HG02571 (cell line): ENCODE data around the gene PHF14.

Experiments used
- ATAC-seq: cut with Tn5 transposase; IDR thresholded peaks from one replicate; pipeline ENCODE4 v1.9.1; 2021; ENCODE audit warnings: mild to moderate bottlenecking, moderate library complexity; ENCODE audit not compliant: unreplicated experiment

PHF14 gene

GRCh38 chr7:11104578-11104977, 130.9 kb downstream of the PHF14 start:
- ATAC-seq, result no peak

GRCh38 chr7:11109659-11110058, 136.0 kb downstream of the PHF14 start:
- ATAC-seq, result no peak

- peak; percentile 76 for ATAC-seq
Measured at GRCh38 chr7:11120068-11120664, 146.5 kb downstream of the PHF14 start.

- ATAC-seq, result no peak
Measured at GRCh38 chr7:11120675-11121220, 147.1 kb downstream of the PHF14 start.

GRCh38 chr7:11124856-11125559, 151.3 kb downstream of the PHF14 start:
- ATAC-seq, result no peak

- ATAC-seq, result no peak
Measured at GRCh38 chr7:11127114-11127785, 153.6 kb downstream of the PHF14 start.

- ATAC-seq, result no peak
Measured at GRCh38 chr7:11127988-11128387, 154.3 kb downstream of the PHF14 start.

GRCh38 chr7:11128498-11128897, 154.8 kb downstream of the PHF14 start:
- no peak for ATAC-seq

- ATAC-seq, result no peak
Measured at GRCh38 chr7:11130012-11130411, 156.3 kb downstream of the PHF14 start.

GRCh38 chr7:11130601-11131000, 156.9 kb downstream of the PHF14 start:
- ATAC-seq, result no peak

- ATAC-seq, result no peak
Measured at GRCh38 chr7:11133436-11133959, 159.8 kb downstream of the PHF14 start.

- no peak for ATAC-seq
Measured at GRCh38 chr7:11135573-11135972, 161.9 kb downstream of the PHF14 start.

- ATAC-seq, result no peak
Measured at GRCh38 chr7:11141541-11141940, 167.9 kb downstream of the PHF14 start.

- ATAC-seq, result no peak
Measured at GRCh38 chr7:11153694-11154093, 180.0 kb downstream of the PHF14 start.

GRCh38 chr7:11155883-11156282, 182.2 kb downstream of the PHF14 start:
- no peak for ATAC-seq

GRCh38 chr7:11161499-11161898, 187.8 kb downstream of the PHF14 start:
- no peak for ATAC-seq

- ATAC-seq, result no peak
Measured at GRCh38 chr7:11163220-11163619, 189.5 kb downstream of the PHF14 start.

GRCh38 chr7:11166051-11166450, 192.4 kb downstream of the PHF14 start:
- ATAC-seq, result no peak

GRCh38 chr7:11168650-11169170, 195.0 kb downstream of the PHF14 start:
- no peak for ATAC-seq

- ATAC-seq, result no peak
Measured at GRCh38 chr7:11170175-11170574, 196.5 kb downstream of the PHF14 start.

- no peak for ATAC-seq
Measured at GRCh38 chr7:11170863-11171568, 197.3 kb downstream of the PHF14 start.
